Measurements from ENCODE around the gene NOTCH1.

NOTCH1 gene

GRCh38 chr9:136534366-136534765 lies 11.5 kb downstream of the NOTCH1 start:
- DNase-seq: no peak

- DNase-seq: no peak
Observed at GRCh38 chr9:136533775-136534157, 12.1 kb downstream of the NOTCH1 start.

DNA sequence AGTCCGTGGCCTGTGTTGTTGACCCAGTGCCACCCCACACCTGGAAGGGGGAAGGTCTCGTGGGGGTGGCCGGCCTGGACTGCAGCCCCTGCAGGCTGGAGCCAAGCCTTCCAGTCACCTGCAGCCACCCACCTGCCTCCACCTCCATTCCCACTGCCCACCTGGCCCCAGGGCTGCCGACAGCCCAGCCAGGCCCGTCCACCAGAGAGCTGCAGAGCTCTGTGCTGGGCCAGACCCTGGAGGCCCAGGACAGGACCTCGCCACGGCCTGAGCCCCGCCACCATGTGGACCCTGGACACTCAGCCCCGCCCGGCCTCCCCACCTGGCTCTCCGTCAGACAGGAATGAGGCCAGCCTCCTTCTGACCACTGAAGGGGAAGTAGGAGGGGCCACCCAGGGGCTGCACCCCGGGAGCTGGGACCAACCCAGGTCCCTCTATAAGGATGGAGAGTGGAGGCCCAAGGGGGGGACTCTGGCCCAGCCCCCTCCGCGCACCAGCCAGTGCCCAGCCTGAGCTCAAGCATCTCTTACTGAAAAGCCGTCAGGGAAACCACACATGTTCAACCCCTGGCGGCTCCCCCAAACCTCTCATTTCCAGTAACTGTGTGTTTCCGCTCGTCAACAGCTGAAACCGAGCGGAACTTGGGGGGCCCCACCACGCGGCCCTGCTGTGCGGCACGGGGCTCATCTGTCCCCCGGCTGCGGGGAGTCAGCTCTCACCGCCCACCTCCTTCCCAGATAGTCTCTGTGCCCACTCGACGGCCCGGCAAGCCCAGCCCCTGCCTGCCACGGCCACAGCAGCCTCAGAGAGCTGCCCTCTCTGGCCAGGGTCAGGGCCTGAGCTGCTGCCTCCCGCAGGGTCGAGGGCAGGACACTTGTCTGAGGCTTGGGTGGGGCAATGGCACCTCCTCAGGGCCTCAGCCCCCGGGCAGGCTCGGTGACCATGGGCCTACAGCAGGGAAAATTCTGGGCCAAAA lies 12.8 kb downstream of the NOTCH1 start:
- DNase-seq: no peak

- no peak for DNase-seq
Observed at GRCh38 chr9:136531904-136532798, 13.7 kb downstream of the NOTCH1 start.

GRCh38 chr9:136531186-136531903 lies 14.5 kb downstream of the NOTCH1 start:
- DNase-seq: no peak

GRCh38 chr9:136530461-136531089 lies 15.3 kb downstream of the NOTCH1 start:
- peak in 6 of 58 donors; percentile 9 to 40 (median 20) for DNase-seq

GRCh38 chr9:136529516-136530460 lies 16.1 kb downstream of the NOTCH1 start:
- DNase-seq: no peak

GRCh38 chr9:136528716-136529341 lies 17.0 kb downstream of the NOTCH1 start:
- DNase-seq: no peak

- peak in 4 of 58 donors; percentile 21 to 36 (median 24) for DNase-seq
Observed at GRCh38 chr9:136527721-136528710, 17.8 kb downstream of the NOTCH1 start.

DNA sequence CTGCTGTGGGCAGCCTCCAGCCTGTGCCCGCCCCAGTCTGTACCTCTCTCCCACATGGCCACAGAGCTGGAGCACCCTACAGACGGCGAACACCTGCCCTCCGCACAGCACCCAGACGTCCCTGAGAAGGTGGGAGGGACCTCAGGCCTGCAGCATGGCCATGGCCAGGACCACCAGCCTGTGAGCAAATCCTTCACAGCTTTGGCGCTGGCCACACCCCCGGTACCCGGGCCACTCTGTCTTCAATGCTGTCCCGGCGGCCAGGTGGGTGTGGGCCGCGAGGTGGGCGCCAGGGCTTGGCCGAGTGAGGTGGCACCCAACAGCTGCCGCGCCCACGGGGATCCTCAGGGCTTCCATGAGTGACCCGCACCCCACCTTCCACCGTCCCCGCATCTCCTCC lies 18.7 kb downstream of the NOTCH1 start:
- peak in 1 of 58 donors; percentile 59 for DNase-seq

DNA sequence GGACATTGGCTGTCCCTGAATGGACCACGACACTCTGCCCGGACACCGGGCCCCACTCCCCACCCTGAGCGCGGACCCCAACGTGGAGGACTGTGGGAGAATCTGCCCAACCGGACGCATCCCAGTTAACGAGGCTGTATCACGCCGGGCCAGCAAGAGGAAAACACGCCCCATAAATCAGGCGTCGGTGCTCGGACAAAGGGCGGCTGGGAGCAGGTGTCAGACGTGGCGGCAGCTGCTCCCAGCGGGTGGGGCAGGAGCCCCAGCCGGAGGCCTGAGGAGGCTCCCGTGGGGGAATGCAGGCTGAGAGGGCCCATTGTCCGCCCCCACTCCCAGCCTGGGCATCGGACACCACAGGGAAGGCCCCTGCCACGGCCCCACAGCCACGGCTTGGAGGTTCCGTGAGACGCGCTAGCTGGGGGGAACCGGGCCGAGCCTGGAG lies 19.2 kb downstream of the NOTCH1 start:
- peak in 51 of 58 donors; percentile 21 to 90 (median 71) for DNase-seq

DNA sequence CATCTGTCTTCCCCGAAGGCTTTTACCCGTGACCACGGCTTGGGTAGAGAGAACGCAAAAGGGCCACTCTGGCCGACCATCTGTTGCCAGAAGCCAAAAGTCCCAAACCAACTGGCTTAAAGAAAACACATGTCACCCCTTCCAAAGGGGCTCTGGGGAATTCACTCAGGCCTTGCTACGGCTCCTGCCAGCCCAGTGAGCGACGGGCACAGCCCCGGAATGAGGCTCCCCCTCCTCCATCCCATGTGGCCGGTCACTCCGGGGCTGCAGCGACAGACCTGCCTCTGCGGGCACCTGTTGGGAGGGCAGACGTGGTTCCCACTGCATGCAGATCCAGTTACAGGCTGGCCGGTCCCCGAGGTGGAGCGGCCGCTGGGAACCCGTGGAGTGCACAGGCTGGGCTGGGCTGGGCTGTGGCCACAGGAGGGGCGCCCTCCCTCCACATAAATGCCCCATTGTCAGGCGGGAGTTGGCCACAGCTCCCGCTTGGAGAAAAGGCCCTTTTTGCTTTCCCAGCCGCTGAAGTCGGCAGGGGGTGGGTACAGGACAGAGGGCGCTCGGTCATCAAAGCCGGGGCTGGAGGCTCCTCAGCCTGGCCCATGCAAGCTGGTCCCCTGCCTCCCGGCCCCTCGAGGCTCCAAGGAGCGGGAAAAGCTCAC lies 19.9 kb downstream of the NOTCH1 start:
- DNase-seq: peak in 57 of 58 donors; percentile 18 to 96 (median 88)

DNA sequence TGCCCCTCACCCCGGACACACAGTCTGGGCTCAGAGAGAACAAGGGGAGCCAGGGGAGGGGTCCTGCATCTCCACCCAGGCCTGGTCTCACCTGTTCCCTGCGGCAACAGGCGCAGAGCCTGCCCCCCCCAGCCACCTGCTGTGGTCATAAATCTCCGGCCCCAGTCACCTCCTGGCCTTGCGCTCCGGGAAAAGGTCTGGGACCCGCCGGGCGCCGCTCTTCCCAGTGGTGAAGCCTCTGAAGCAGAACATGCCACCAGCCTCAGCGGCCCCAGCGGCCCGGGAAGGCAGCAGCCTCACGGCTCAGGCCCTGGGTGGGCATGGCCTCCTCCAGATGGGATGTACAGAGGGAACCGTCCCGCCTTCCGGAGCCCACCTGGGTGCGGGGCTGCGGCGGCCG lies 20.6 kb downstream of the NOTCH1 start:
- DNase-seq: no peak

- DNase-seq: no peak
Observed at GRCh38 chr9:136522314-136523237, 23.3 kb downstream of the NOTCH1 start.

DNA sequence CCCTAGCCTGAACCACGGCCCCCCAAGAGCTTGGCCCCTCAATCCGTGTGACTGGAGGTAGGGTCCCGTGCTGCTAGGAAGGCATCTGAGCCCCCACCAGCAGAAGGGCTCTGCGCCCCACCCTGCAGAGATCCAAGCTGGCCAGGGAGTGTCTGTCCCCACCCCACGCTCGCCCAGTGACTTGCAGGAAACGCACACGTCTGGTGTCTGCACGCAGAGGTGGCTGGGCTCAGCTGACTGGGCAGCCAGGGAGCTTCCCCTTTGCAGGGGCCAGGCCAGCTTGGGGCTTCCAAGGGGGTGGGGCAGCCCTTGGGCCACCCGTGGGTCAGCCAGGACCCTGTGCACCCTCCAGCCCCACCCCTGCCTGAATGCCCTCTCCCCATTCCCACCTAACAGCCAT lies 24.3 kb downstream of the NOTCH1 start:
- DNase-seq: peak in 1 of 58 donors; percentile 14

DNA sequence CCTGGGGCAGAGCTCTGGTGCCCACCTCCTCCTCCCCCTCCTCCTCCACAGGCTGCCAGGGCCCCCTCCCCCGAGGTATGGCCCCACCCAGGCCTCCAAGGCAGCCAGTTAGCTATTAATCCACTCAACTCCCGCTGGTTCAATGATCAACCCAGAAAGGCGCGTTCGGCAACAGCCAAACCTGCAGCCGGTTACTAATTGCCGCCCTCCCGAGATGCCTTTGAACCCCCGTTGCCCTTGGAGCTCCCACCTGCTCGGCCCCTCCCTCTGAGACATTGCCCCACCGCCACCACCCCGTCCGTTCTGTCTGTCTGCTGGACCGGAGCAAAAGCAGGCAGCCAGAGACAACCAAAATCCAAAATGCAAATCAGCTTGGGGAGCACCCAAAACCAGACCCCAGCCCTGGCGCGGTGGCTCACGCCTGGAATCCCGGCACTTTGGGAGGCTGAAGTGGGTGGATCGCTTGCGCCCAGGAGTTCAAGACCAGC lies 25.8 kb downstream of the NOTCH1 start:
- DNase-seq: no peak

All from anterior cingulate cortex (tissue), 58 donors.